Tibial artery (tissue), 4 donors: ENCODE results near the gene SLC44A3.

ENCODE experiments used
- DNase-seq, 2 donors: peaks; one replicate each; pipeline ENCODE4 v3.0.0-alpha.2; 2019
- H3K27ac ChIP-seq, 2 donors: fragments of 200-600 bp; sonication (generic) in 1 of 2; 1 replicate in 1 of 2; 2 replicates in 1 of 2; pipeline ENCODE4 v1.5.1; 2018 to 2019; ENCODE audit warnings: mild to moderate bottlenecking in 1 of 2
- H3K27me3 ChIP-seq, 2 donors: fragments of 200-600 bp; sonication (generic) in 1 of 2; one replicate each; pipeline versions ENCODE4 v1.5.1 to v1.6.0; 2016 to 2019
- H3K36me3 ChIP-seq, 3 donors: fragments of 200-600 bp; sonication (generic) in 2 of 3; one replicate each; pipeline ENCODE4 v1.5.1; 2016 to 2019; ENCODE audit warnings: mild to moderate bottlenecking in 2 of 3
- H3K4me1 ChIP-seq, 4 donors: fragments of 200-600 bp; sonication (generic) in 2 of 4; 1 replicate in 3 of 4; 2 replicates in 1 of 4; pipeline ENCODE4 v1.5.1; 2016 to 2019
- H3K4me3 ChIP-seq, 2 donors: fragments of 200-600 bp; sonication (generic) in 1 of 2; 1 replicate in 1 of 2; 2 replicates in 1 of 2; pipeline ENCODE4 v1.5.1; 2018 to 2019; ENCODE audit warnings: mild to moderate bottlenecking in 2 of 2
- H3K9me3 ChIP-seq, 3 donors: fragments of 200-600 bp; sonication (generic) in 1 of 3; one replicate each; pipeline ENCODE4 v1.5.1; 2016 to 2019
- intact Hi-C: fragments of 100-400 bp; cut with DNase I; formaldehyde crosslinking; loops from one replicate; pipeline ENCODE4 v1.15.0; 2023; ENCODE audit warnings: low total_unique reads
- TF ChIP-seq, protein P1 (sequence below), 2 experiments: fragments of 200-600 bp in 1 of 2; fragments of 450-650 bp in 1 of 2; IDR thresholded peaks; one replicate each; pipeline ENCODE4 v1.5.1; 2017 to 2019; ENCODE audit warnings: antibody characterized with exemption in 2 of 2, mild to moderate bottlenecking in 1 of 2, moderate library complexity in 1 of 2

The SLC44A3 gene

DNA sequence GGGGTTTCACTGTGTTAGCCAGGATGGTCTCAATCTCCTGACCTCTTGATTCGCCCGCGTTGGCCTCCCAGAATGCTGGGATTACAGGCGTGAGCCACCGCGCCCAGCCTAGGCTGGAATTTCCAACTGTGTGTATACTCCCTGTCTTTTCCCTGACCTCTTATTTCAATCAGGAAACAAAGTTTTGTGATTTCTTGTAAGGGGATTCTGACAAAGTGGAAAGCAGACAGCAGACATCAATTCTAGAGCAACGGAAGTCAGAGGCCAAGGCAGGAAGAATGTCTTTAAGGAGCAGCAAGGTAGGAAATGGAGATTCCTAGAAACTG, 36.0 kb upstream of the SLC44A3 start:
- Histone ChIP-seq H3K27ac (peak overlapping the region; percentile 81 to 82), H3K27me3 (no peaks in the 10 kb centered on the region), H3K36me3 (no peaks in the 10 kb centered on the region), H3K9me3 (no peaks in the 10 kb centered on the region), H3K4me1 (peaks cover 7 to 36% (median 22%) of the 10 kb centered on the region in 4 donors), H3K4me3 (peak overlapping the region; percentile 33 to 35)
- intact Hi-C loops: no loop called here
- TF ChIP-seq, protein P1, sequence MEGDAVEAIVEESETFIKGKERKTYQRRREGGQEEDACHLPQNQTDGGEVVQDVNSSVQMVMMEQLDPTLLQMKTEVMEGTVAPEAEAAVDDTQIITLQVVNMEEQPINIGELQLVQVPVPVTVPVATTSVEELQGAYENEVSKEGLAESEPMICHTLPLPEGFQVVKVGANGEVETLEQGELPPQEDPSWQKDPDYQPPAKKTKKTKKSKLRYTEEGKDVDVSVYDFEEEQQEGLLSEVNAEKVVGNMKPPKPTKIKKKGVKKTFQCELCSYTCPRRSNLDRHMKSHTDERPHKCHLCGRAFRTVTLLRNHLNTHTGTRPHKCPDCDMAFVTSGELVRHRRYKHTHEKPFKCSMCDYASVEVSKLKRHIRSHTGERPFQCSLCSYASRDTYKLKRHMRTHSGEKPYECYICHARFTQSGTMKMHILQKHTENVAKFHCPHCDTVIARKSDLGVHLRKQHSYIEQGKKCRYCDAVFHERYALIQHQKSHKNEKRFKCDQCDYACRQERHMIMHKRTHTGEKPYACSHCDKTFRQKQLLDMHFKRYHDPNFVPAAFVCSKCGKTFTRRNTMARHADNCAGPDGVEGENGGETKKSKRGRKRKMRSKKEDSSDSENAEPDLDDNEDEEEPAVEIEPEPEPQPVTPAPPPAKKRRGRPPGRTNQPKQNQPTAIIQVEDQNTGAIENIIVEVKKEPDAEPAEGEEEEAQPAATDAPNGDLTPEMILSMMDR (IDR thresholded peaks at IDR 0.05): no peak
- no peak for DNase-seq

DNA sequence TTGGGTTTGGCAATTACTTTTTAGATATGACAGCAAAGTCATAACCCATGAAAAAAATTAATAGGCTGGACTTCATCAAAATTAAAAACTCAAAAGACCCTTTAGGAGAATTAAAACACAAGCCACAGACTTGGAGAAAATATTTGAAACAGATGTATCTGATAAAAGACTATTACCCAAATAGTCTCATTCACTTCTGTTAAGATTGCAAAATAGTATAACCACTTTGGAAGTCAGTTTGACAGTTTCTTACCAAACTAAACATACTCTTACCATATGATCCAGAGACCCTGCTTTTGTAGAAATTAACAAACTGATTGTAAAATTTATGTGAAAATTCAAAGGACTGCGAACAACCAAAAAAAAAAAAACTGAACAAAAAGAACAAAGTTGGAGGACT, 32.5 kb upstream of the SLC44A3 start:
- TF ChIP-seq, protein P1 (IDR thresholded peaks at IDR 0.05): no peak

DNA sequence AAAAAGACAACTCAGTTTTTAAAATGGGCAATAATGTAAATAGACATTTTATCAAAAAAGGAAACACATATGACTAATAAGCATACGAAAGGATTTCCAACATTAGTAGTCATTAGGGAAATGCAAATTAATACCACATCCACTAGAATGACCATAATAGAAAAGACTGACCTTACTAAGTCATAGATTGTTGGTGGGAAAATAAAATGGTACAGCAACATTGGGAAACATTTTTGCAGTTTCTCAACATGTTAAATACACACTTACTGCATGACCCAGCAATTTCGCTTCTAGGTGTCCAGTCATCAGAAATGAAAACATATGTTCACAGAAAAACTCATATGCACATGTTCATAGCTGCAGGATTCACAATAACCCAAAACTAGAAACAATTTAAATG, 29.9 kb upstream of the SLC44A3 start:
- Histone ChIP-seq H3K27ac (no peak overlapping the region), H3K36me3 (no peaks in the 10 kb centered on the region), H3K4me1 (peaks cover 0 to 27% (median 10%) of the 10 kb centered on the region in 4 donors), H3K9me3 (no peaks in the 10 kb centered on the region), H3K27me3 (no peaks in the 10 kb centered on the region), H3K4me3 (no peak overlapping the region)
- no peak for DNase-seq
- intact Hi-C loops: loop anchor here (5.0 to 10.0 kb wide), 2 partner anchors 145 to 248 kb away; partner anchors contain the start of gene F3
- TF ChIP-seq, protein P1 (IDR thresholded peaks at IDR 0.05): no peak

More for the DNA sequence above, 32.5 kb upstream of the SLC44A3 start:
- H3K27ac ChIP-seq: no peak overlapping the region
- H3K27me3 ChIP-seq: no peaks in the 10 kb centered on the region
- no peaks in the 10 kb centered on the region for H3K36me3 ChIP-seq
- peaks cover 4 to 36% (median 18%) of the 10 kb centered on the region in 4 donors for H3K4me1 ChIP-seq
- intact Hi-C loops: no loop called here
- no peak overlapping the region for H3K4me3 ChIP-seq
- no peaks in the 10 kb centered on the region for H3K9me3 ChIP-seq
- no peak for DNase-seq

DNA sequence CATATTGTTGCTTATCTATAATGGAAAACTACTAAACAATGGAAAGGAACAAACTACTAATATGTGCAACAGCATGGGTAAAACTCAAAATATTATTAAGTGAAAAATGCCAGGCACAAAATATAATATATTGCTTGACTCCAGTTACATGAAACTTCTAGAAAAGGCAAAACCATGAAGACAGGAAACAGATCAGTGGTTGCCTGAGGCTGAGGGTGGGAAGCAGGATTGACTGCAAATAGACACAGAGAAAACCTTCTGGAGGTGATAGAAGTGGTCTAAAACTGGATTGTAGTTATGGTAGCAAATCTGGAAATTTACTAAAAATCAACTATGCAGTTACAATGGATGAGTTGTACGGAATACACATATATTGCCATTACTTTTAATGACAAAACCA, 29.5 kb upstream of the SLC44A3 start:
- no peak overlapping the region for H3K4me3 ChIP-seq
- H3K4me1 ChIP-seq: peaks cover 0 to 23% (median 9%) of the 10 kb centered on the region in 4 donors
- H3K36me3 ChIP-seq: no peaks in the 10 kb centered on the region
- no peak overlapping the region for H3K27ac ChIP-seq
- intact Hi-C loops: loop anchor here (5.0 to 10.0 kb wide), 2 partner anchors 146 to 248 kb away; partner anchors contain the start of gene F3
- no peak for DNase-seq
- TF ChIP-seq, protein P1 (IDR thresholded peaks at IDR 0.05): no peak
- H3K9me3 ChIP-seq: no peaks in the 10 kb centered on the region
- H3K27me3 ChIP-seq: no peaks in the 10 kb centered on the region

DNA sequence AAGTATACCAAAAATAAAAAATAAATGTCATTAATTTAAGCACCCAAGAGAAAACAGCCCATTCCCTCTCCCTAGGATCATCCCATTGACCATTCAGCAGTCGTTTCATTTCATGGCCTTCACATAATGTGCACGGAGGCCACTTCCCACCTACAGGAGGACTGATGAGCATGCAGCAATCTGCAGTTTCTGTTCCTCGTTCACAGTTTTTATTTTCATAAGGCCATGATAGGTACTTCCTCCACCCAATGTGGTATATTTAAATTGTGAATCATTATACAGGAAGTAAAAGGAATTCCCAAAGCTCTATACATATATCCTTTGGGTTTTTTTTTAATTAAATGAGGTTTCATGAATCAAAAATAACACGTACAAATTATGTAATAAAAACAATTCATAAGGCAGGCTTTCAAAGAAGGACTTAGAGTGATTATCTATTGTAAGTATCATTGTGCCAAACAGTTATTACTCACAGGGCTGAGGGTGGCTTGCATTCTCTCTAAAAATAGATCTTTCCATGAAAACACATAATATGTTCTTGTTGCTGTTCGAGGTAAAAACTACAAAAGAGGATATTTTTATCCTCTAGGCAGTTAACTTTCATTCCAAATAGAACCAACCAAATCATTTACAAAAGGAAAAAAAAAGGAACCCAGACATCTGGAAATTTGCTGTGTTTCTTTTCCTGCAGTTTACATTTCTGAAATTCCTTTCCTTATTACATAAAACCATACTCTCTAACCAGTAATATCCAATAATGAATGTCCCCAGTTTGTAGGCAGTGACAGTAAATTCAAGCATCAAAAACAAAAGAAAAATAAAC, 27.5 kb upstream of the SLC44A3 start:
- H3K4me3 ChIP-seq: no peak overlapping the region
- H3K4me1 ChIP-seq: peaks cover 0 to 34% (median 9%) of the 10 kb centered on the region in 4 donors
- no peaks in the 10 kb centered on the region for H3K27me3 ChIP-seq
- H3K27ac ChIP-seq: peak overlapping the region; percentile 61 to 67
- no peaks in the 10 kb centered on the region for H3K36me3 ChIP-seq
- TF ChIP-seq, protein P1 (IDR thresholded peaks at IDR 0.05): peak; percentile 22 to 23
- no peaks in the 10 kb centered on the region for H3K9me3 ChIP-seq
- intact Hi-C loops: loop anchor here (5.0 to 10.0 kb wide), 2 partner anchors 148 to 250 kb away; partner anchors contain the start of gene F3
- no peak for DNase-seq
